Bronchial epithelial cell (primary cell): ENCODE data around the gene SLC12A4. TPM values are rescaled to one million over a fixed set of nuclear protein-coding genes. Genes with fewer than 3 reads are reported as not detected.

Source experiments
- DNase-seq: peaks from one replicate; pipeline ENCODE4 v3.0.0-alpha.2; 2010; ENCODE audit warnings: low read depth
- FAIRE-seq: peaks from 2 replicates; lab custom pipeline; 2011; peaks lifted over from hg19 to GRCh38; lab: Jason Lieb, UNC
- H3K27me3 ChIP-seq: 2 replicates; pipeline ENCODE4 v1.5.1; 2011; ENCODE audit warnings: low read length; ENCODE audit not compliant: control insufficient read depth, insufficient read depth
- H3K36me3 ChIP-seq: 2 replicates; pipeline ENCODE4 v1.5.1; 2011; ENCODE audit warnings: low read length; ENCODE audit not compliant: control insufficient read depth, insufficient read depth
- H3K4me3 ChIP-seq: 2 replicates; pipeline ENCODE4 v1.5.1; 2011; ENCODE audit warnings: mild to moderate bottlenecking, low read depth, low read length, control low read depth
- total RNA-seq: library from RNA; depleted of rRNA; stranded (reverse); fragments of >200 nt; gene quantifications from 2 replicates; pipeline ENCODE4 v1.2.1, GENCODE V29; 2014
- TF ChIP-seq, protein P1 (sequence below): IDR thresholded peaks from 2 replicates; pipeline ENCODE4 v1.5.1; 2011; ENCODE audit warnings: mild to moderate bottlenecking, moderate library complexity, low read length, control low read depth, inconsistent platforms; ENCODE audit not compliant: insufficient read depth, severe bottlenecking

Gene SLC12A4
- total RNA-seq, 1 donor from 2014 or later, result 20.5 TPM

DNA sequence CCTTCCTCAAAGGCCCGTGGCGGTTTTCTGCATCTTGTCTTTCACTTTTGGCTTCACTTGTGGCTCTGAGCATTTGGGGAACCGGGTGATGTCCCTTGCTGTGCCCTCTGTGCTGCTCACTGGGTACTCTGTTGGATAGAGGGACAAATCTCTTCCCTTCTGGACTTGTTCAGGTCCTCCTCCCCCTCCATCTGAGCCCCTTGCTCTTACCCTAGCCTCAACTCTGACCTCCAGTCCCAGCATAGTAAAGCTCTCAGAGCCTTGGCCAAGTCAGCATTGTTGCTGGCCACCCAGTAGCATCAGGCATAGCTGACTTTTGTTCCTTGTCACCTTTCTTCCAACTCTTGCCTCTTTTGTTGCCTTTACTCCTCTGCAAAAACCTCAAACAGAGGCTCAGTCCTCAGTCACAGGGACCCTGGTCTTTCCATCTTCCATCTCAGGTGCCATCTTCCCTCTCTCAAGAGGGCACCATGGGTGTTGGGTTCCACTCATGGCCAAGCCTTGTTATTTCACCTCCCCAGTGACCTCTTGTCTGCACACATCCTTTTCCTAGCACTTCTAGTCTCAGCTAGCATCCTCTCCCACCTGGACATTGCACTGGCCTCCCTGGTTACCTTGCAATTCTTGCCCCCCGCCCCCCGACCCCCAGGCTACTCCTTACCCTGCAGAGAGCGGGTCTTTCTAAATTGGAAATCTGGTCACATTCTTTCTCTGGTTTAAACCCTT, 31.4 kb downstream of the SLC12A4 start:
- Histone ChIP-seq H3K4me3 (peak overlapping the region; percentile 97), H3K27me3 (no peaks in the 10 kb centered on the region), H3K36me3 (peaks cover 8% of the 10 kb centered on the region)
- TF ChIP-seq, protein P1, sequence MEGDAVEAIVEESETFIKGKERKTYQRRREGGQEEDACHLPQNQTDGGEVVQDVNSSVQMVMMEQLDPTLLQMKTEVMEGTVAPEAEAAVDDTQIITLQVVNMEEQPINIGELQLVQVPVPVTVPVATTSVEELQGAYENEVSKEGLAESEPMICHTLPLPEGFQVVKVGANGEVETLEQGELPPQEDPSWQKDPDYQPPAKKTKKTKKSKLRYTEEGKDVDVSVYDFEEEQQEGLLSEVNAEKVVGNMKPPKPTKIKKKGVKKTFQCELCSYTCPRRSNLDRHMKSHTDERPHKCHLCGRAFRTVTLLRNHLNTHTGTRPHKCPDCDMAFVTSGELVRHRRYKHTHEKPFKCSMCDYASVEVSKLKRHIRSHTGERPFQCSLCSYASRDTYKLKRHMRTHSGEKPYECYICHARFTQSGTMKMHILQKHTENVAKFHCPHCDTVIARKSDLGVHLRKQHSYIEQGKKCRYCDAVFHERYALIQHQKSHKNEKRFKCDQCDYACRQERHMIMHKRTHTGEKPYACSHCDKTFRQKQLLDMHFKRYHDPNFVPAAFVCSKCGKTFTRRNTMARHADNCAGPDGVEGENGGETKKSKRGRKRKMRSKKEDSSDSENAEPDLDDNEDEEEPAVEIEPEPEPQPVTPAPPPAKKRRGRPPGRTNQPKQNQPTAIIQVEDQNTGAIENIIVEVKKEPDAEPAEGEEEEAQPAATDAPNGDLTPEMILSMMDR, result no peak
- DNase-seq (peak; percentile 45), FAIRE-seq (no peak)

DNA sequence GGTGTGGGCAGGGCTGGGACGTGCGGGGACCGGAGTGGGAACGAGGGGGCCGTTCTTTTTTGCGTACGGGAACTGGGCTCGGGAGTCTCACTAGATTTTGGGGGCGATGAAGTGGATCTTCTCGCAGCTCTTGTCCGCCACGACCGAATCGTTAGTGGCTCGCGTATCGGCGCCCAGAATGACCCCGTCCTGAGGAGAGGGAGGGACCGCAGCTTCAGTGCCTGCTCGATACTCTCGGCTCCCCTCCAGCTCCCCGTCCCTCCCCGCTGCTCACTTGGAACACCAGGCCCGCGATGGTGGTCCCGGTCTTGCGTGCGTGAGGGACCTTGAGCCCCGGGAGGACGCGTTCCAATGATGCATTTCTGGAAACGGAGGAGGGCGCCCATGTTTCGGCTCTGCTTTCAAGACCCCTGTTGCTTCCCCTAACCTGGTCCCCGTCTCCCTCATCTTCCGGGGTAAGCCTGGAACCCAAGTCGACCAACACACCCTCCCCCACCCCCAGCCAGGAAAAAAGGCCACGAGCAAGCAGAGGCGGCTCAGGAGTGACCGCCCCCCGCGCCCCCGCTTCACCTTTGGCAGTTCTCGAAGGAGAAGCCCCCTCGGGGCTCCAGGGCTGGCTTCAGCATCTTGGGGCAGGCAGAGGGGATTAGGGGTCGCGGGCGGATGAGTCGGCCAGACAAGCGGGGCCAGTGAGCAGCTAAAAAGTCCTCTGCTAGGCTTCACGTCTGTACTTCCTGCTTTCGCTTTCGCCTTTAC, 32.1 kb downstream of the SLC12A4 start, which contains the start of gene PSMB10:
Gene PSMB10 (minus strand): TSS at position 727 of the 756 bp plus-strand sequence. CDS start 101 bp downstream, at position 626.
- H3K36me3 ChIP-seq, result peaks cover 3% of the 10 kb centered on the region

GRCh38 chr16:67935402-67936123, 32.9 kb downstream of the SLC12A4 start:
- H3K4me3 ChIP-seq, result peak overlapping the region; percentile 97
- FAIRE-seq (peak; percentile 70), DNase-seq (peak; percentile 96)
- TF ChIP-seq, protein P1, result no peak
- peaks cover 3% of the 10 kb centered on the region for H3K36me3 ChIP-seq
- no peaks in the 10 kb centered on the region for H3K27me3 ChIP-seq

More for the DNA sequence above, 32.1 kb downstream of the SLC12A4 start, which contains the start of gene PSMB10:
- DNase-seq, result peak; percentile 29
- TF ChIP-seq, protein P1, result no peak
- Histone ChIP-seq H3K27me3 (no peaks in the 10 kb centered on the region), H3K4me3 (peak within 1 kb of the TSS; percentile 97)
- FAIRE-seq, result no peak

DNA sequence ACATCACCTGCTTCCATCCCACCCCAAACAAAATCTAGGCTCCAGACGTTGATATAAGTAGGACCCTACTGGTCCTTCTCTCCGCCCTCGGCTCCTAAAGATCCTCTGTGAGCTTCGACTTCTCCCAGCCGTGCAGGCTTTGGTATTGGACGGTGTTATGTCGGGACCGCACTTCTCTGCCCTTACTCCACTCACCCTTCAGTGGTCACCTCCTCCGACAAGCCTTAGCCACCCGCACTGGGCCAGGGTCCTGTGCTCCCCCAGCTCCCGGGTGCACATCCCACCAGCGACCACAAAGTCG, 33.4 kb downstream of the SLC12A4 start:
- peak overlapping the region; percentile 97 for H3K4me3 ChIP-seq
- TF ChIP-seq, protein P1, result no peak
- no peak for FAIRE-seq
- peaks cover 3% of the 10 kb centered on the region for H3K36me3 ChIP-seq
- DNase-seq, result no peak
- H3K27me3 ChIP-seq, result no peaks in the 10 kb centered on the region

DNA sequence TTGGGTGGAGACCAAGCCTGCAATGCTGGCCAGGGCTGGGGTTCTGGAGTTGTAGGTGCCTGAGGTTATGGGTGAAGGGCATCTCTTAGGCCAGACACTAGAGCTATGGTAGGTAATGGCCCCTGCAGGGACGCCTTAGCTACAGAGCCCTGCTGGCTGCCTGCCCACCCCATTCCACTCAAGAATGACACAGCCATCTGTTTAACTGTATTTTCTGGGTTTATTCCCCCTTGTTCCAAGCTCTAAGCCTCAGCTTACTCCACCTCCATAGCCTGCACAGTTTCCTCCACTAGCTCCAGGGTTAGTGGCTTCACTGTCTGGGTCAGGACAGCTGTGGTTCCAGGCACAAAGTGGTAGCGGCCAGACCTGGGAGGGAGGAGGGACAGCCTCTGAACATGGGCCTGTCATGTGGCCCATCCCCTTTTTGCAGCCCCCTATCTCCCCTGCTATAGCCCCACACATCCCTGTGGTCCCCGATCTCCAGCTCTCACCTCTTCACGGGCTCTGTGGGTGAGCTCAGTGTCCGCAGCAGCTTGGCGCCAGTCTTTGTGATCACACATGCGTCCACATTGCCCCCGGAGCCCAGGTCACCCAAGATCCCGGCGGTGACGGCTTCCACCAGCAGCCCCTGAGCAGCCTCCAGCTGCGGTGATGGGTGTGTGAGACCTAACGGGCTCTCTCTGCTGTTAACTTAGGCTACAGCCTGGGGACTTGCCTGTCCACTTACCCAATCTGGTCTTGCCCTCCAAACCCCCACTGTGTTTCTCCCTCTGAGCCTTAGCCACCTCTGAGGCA, 33.9 kb downstream of the SLC12A4 start:
- Histone ChIP-seq H3K27me3 (no peaks in the 10 kb centered on the region), H3K4me3 (no peak overlapping the region), H3K36me3 (peaks cover 3% of the 10 kb centered on the region)
- no peak for DNase-seq
- TF ChIP-seq, protein P1, result no peak
- no peak for FAIRE-seq
